NCI-H1436 treated with DMSO at 0.1 percent for 48 hours (cell line): ENCODE data around the gene KIZ.
"Not testable (repeated sequence)": the region's sequence is repeated elsewhere in the genome, so short reads cannot be mapped to it uniquely, and the experiment has no call there.

ENCODE experiments used
- DNase-seq: peaks from one replicate; lab custom pipeline; 2025; lab: John Stamatoyannopoulos, UW

The KIZ gene

GRCh38 chr20:21139881-21140566 lies 14.1 kb downstream of the KIZ start:
- DNase-seq, result no peak

- DNase-seq, result no peak
Measured at GRCh38 chr20:21141825-21142224, 15.9 kb downstream of the KIZ start.

- no peak for DNase-seq
Measured at GRCh38 chr20:21143194-21143890, 17.5 kb downstream of the KIZ start.

- no peak for DNase-seq
Measured at GRCh38 chr20:21145424-21145823, 19.5 kb downstream of the KIZ start.

GRCh38 chr20:21146215-21146614 lies 20.3 kb downstream of the KIZ start:
- DNase-seq, result no peak

GRCh38 chr20:21147593-21147992 lies 21.7 kb downstream of the KIZ start:
- no peak for DNase-seq

GRCh38 chr20:21149344-21149743 lies 23.5 kb downstream of the KIZ start:
- no peak for DNase-seq

- no peak for DNase-seq
Measured at GRCh38 chr20:21151791-21152190, 25.9 kb downstream of the KIZ start.

- no peak for DNase-seq
Measured at GRCh38 chr20:21154692-21155091, 28.8 kb downstream of the KIZ start.

GRCh38 chr20:21155268-21155667 lies 29.4 kb downstream of the KIZ start:
- DNase-seq, result no peak

- DNase-seq, result no peak
Measured at GRCh38 chr20:21156266-21156665, 30.4 kb downstream of the KIZ start.

- DNase-seq, result no peak
Measured at GRCh38 chr20:21157006-21157405, 31.1 kb downstream of the KIZ start.

GRCh38 chr20:21159658-21160380 lies 33.9 kb downstream of the KIZ start:
- no peak for DNase-seq

GRCh38 chr20:21161926-21162325 lies 36.0 kb downstream of the KIZ start:
- DNase-seq, result no peak

- DNase-seq, result no peak
Measured at GRCh38 chr20:21162631-21163030, 36.7 kb downstream of the KIZ start.

- no peak for DNase-seq
Measured at GRCh38 chr20:21166801-21167200, 40.9 kb downstream of the KIZ start.

GRCh38 chr20:21167261-21167660 lies 41.4 kb downstream of the KIZ start:
- DNase-seq, result no peak

- DNase-seq, result not testable (repeated sequence)
Measured at GRCh38 chr20:21168061-21168460, 42.2 kb downstream of the KIZ start.

- no peak for DNase-seq
Measured at GRCh38 chr20:21172626-21173025, 46.7 kb downstream of the KIZ start.

GRCh38 chr20:21173485-21173884 lies 47.6 kb downstream of the KIZ start:
- DNase-seq, result no peak

GRCh38 chr20:21174516-21175239 lies 48.8 kb downstream of the KIZ start:
- no peak for DNase-seq

- no peak for DNase-seq
Measured at GRCh38 chr20:21175433-21175832, 49.6 kb downstream of the KIZ start.
